ENCODE data around the gene HS2ST1. TPM values are rescaled to one million over a fixed set of nuclear protein-coding genes. Genes with fewer than 3 reads are reported as not detected.

HS2ST1 gene
- total RNA-seq, 3 donors from 2014 or later, result 17.7 to 18.0 (median 17.8) TPM

GRCh38 chr1:87028576-87028975 lies 114.1 kb downstream of the HS2ST1 start:
- TF ChIP-seq POLR2AphosphoS5 (IDR thresholded peaks at IDR 0.05) (no peak), POLR2A (IDR thresholded peaks at IDR 0.05) (no peak)
- TF ChIP-seq, protein P1, sequence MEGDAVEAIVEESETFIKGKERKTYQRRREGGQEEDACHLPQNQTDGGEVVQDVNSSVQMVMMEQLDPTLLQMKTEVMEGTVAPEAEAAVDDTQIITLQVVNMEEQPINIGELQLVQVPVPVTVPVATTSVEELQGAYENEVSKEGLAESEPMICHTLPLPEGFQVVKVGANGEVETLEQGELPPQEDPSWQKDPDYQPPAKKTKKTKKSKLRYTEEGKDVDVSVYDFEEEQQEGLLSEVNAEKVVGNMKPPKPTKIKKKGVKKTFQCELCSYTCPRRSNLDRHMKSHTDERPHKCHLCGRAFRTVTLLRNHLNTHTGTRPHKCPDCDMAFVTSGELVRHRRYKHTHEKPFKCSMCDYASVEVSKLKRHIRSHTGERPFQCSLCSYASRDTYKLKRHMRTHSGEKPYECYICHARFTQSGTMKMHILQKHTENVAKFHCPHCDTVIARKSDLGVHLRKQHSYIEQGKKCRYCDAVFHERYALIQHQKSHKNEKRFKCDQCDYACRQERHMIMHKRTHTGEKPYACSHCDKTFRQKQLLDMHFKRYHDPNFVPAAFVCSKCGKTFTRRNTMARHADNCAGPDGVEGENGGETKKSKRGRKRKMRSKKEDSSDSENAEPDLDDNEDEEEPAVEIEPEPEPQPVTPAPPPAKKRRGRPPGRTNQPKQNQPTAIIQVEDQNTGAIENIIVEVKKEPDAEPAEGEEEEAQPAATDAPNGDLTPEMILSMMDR (IDR thresholded peaks at IDR 0.05), result no peak
- intact Hi-C loops (cut with DNase I; ENCODE audit: low total_unique reads), result no loop called here
- H3K4me3 ChIP-seq, result no peak overlapping the region
- DNase-seq (ENCODE audit: low spot score in 2 of 2), result no peak
- no peaks in the 10 kb centered on the region for H3K27me3 ChIP-seq
- no peaks in the 10 kb centered on the region for H3K9me3 ChIP-seq
- H3K27ac ChIP-seq, result no peak overlapping the region
- no peaks in the 10 kb centered on the region for H3K4me1 ChIP-seq
- no peaks in the 10 kb centered on the region for H3K36me3 ChIP-seq

- no peak for DNase-seq (ENCODE audit: low spot score in 2 of 2)
- no peak overlapping the region for H3K4me3 ChIP-seq
- intact Hi-C loops (cut with DNase I; ENCODE audit: low total_unique reads), result no loop called here
- no peaks in the 10 kb centered on the region for H3K27me3 ChIP-seq
- no peaks in the 10 kb centered on the region for H3K4me1 ChIP-seq
- TF ChIP-seq, protein P1 (IDR thresholded peaks at IDR 0.05), result no peak
- TF ChIP-seq POLR2AphosphoS5 (IDR thresholded peaks at IDR 0.05) (no peak), POLR2A (IDR thresholded peaks at IDR 0.05) (no peak)
- no peak overlapping the region for H3K27ac ChIP-seq
- H3K36me3 ChIP-seq, result no peaks in the 10 kb centered on the region
- no peaks in the 10 kb centered on the region for H3K9me3 ChIP-seq
Measured at GRCh38 chr1:87030740-87031690, 116.6 kb downstream of the HS2ST1 start.

GRCh38 chr1:87034351-87034750 lies 119.9 kb downstream of the HS2ST1 start:
- TF ChIP-seq POLR2A (IDR thresholded peaks at IDR 0.05), result no peak
- no peak for TF ChIP-seq POLR2AphosphoS5 (IDR thresholded peaks at IDR 0.05)
- TF ChIP-seq, protein P1 (IDR thresholded peaks at IDR 0.05), result no peak
- Histone ChIP-seq H3K27me3 (no peaks in the 10 kb centered on the region), H3K36me3 (no peaks in the 10 kb centered on the region), H3K4me3 (no peak overlapping the region), H3K4me1 (no peaks in the 10 kb centered on the region), H3K9me3 (no peaks in the 10 kb centered on the region), H3K27ac (no peak overlapping the region)
- intact Hi-C loops (cut with DNase I; ENCODE audit: low total_unique reads), result no loop called here
- no peak for DNase-seq (ENCODE audit: low spot score in 2 of 2)

- H3K4me1 ChIP-seq, result no peaks in the 10 kb centered on the region
- no peak overlapping the region for H3K27ac ChIP-seq
- no peak overlapping the region for H3K4me3 ChIP-seq
- intact Hi-C loops (cut with DNase I; ENCODE audit: low total_unique reads), result no loop called here
- H3K27me3 ChIP-seq, result no peaks in the 10 kb centered on the region
- no peak for DNase-seq (ENCODE audit: low spot score in 2 of 2)
- no peaks in the 10 kb centered on the region for H3K36me3 ChIP-seq
- TF ChIP-seq, protein P1 (IDR thresholded peaks at IDR 0.05), result no peak
- TF ChIP-seq POLR2A (IDR thresholded peaks at IDR 0.05) (no peak), POLR2AphosphoS5 (IDR thresholded peaks at IDR 0.05) (no peak)
- H3K9me3 ChIP-seq, result no peaks in the 10 kb centered on the region
Measured at GRCh38 chr1:87039096-87039495, 124.7 kb downstream of the HS2ST1 start.

- H3K9me3 ChIP-seq, result no peaks in the 10 kb centered on the region
- DNase-seq (ENCODE audit: low spot score in 2 of 2), result no peak
- H3K36me3 ChIP-seq, result no peaks in the 10 kb centered on the region
- no peak overlapping the region for H3K27ac ChIP-seq
- H3K4me3 ChIP-seq, result no peak overlapping the region
- TF ChIP-seq, protein P1 (IDR thresholded peaks at IDR 0.05), result no peak
- TF ChIP-seq POLR2A (IDR thresholded peaks at IDR 0.05) (no peak), POLR2AphosphoS5 (IDR thresholded peaks at IDR 0.05) (no peak)
- intact Hi-C loops (cut with DNase I; ENCODE audit: low total_unique reads), result no loop called here
- H3K4me1 ChIP-seq, result no peaks in the 10 kb centered on the region
- no peaks in the 10 kb centered on the region for H3K27me3 ChIP-seq
Measured at GRCh38 chr1:87042111-87042811, 127.8 kb downstream of the HS2ST1 start.

All from breast epithelium (tissue), 4 donors.